Measurements from ENCODE around the gene NFATC3.

DNA sequence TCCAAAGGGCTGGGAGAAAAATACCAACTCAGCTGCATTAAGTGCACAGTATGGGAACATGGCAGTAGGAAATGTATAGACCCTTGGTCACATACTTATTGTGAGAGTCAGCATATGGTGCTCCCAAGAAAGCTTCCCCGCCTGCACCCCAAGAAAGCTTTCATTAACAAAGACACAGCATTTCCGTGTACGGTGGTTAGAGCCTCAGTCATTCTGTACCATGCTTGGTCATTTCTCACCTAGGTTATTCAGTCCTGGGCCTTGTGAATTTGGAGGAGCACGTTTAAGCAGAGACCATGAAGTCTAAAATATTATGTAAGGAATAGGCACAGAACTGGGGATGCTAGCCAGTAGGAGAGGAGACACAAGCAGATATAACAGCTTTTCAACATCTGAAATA is 94.7 kb downstream of the NFATC3 start:
- TF ChIP-seq, protein P1, sequence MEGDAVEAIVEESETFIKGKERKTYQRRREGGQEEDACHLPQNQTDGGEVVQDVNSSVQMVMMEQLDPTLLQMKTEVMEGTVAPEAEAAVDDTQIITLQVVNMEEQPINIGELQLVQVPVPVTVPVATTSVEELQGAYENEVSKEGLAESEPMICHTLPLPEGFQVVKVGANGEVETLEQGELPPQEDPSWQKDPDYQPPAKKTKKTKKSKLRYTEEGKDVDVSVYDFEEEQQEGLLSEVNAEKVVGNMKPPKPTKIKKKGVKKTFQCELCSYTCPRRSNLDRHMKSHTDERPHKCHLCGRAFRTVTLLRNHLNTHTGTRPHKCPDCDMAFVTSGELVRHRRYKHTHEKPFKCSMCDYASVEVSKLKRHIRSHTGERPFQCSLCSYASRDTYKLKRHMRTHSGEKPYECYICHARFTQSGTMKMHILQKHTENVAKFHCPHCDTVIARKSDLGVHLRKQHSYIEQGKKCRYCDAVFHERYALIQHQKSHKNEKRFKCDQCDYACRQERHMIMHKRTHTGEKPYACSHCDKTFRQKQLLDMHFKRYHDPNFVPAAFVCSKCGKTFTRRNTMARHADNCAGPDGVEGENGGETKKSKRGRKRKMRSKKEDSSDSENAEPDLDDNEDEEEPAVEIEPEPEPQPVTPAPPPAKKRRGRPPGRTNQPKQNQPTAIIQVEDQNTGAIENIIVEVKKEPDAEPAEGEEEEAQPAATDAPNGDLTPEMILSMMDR (IDR thresholded peaks at IDR 0.05; ENCODE audit: low read depth, low read length, missing input control) = no peak
- TF ChIP-seq, protein P2, sequence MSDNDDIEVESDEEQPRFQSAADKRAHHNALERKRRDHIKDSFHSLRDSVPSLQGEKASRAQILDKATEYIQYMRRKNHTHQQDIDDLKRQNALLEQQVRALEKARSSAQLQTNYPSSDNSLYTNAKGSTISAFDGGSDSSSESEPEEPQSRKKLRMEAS (IDR thresholded peaks at IDR 0.05) = no peak
- no peak for TF ChIP-seq SP1 (IDR thresholded peaks at IDR 0.05)

All from liver (tissue), 3 donors.